HEK293 (cell line): ENCODE data around the gene DRC1.

Experiments used
- CTCF ChIP-seq: fragments of 450-650 bp; formaldehyde crosslinking; IDR thresholded peaks from 2 replicates; pipeline ENCODE4 v1.5.1; 2016; ENCODE audit warnings: missing biosample characterization, missing genetic modification characterization
- HOXA7 ChIP-seq: sonication (generic); formaldehyde crosslinking; IDR thresholded peaks from 2 replicates; pipeline ENCODE4 v1.8.1; 2022; ENCODE audit warnings: missing genetic modification reagents, borderline replicate concordance
- KLF16 ChIP-seq: fragments of 450-650 bp; formaldehyde crosslinking; IDR thresholded peaks from 2 replicates; pipeline ENCODE4 v1.5.1; 2017; ENCODE audit warnings: missing biosample characterization, missing genetic modification characterization
- MEIS1 ChIP-seq: sonication (generic); formaldehyde crosslinking; IDR thresholded peaks from 2 replicates; pipeline ENCODE4 v1.8.1; 2022; ENCODE audit warnings: missing genetic modification reagents, mild to moderate bottlenecking, borderline replicate concordance
- RBAK ChIP-seq: fragments of 450-650 bp; formaldehyde crosslinking; IDR thresholded peaks from 2 replicates; pipeline ENCODE4 v1.5.1; 2016; ENCODE audit warnings: missing biosample characterization, missing genetic modification characterization
- ZNF114 ChIP-seq: fragments of 450-650 bp; formaldehyde crosslinking; IDR thresholded peaks from 2 replicates; pipeline ENCODE4 v1.5.0; 2017; ENCODE audit warnings: missing biosample characterization, missing genetic modification characterization
- ZNF138 ChIP-seq: fragments of 450-650 bp; formaldehyde crosslinking; IDR thresholded peaks from 2 replicates; pipeline ENCODE4 v1.5.1; 2016; ENCODE audit warnings: missing biosample characterization, missing genetic modification characterization, borderline replicate concordance
- ZNF146 ChIP-seq: fragments of 450-650 bp; formaldehyde crosslinking; IDR thresholded peaks from 2 replicates; pipeline ENCODE4 v1.5.1; 2016; ENCODE audit warnings: missing biosample characterization, missing genetic modification characterization
- ZNF155 ChIP-seq: fragments of 450-650 bp; formaldehyde crosslinking; IDR thresholded peaks from 2 replicates; pipeline ENCODE4 v1.5.1; 2016; ENCODE audit warnings: missing biosample characterization, missing genetic modification characterization
- ZNF24 ChIP-seq: fragments of 450-650 bp; formaldehyde crosslinking; IDR thresholded peaks from 2 replicates; pipeline ENCODE4 v1.5.1; 2016; ENCODE audit warnings: missing biosample characterization, missing genetic modification characterization
- ZNF629 ChIP-seq: fragments of 450-650 bp; formaldehyde crosslinking; IDR thresholded peaks from 2 replicates; pipeline ENCODE4 v1.5.1; 2017; ENCODE audit warnings: missing biosample characterization, missing genetic modification characterization
- ZNF76 ChIP-seq: fragments of 450-650 bp; formaldehyde crosslinking; IDR thresholded peaks from 2 replicates; pipeline ENCODE4; 2016; ENCODE audit warnings: low read depth, missing biosample characterization, missing genetic modification characterization, borderline replicate concordance
- ZNF777 ChIP-seq: fragments of 450-650 bp; formaldehyde crosslinking; IDR thresholded peaks from 2 replicates; pipeline ENCODE4 v1.5.1; 2017; ENCODE audit warnings: missing biosample characterization, missing genetic modification characterization, borderline replicate concordance
- TF ChIP-seq, protein P1 (sequence below): fragments of 450-650 bp; formaldehyde crosslinking; IDR thresholded peaks from 2 replicates; pipeline ENCODE4 v1.5.1; 2016; ENCODE audit warnings: missing biosample characterization, missing genetic modification characterization

GRCh38 chr2:26484579-26484978 is 82.9 kb downstream of the DRC1 start:
- TF ChIP-seq RBAK (tag by site-specific recombination): no peak
- no peak for TF ChIP-seq ZNF146 (tag by site-specific recombination)
- TF ChIP-seq ZNF629 (tag by site-specific recombination): no peak
- TF ChIP-seq CTCF: no peak
- TF ChIP-seq KLF16: no peak
- TF ChIP-seq, protein P1, sequence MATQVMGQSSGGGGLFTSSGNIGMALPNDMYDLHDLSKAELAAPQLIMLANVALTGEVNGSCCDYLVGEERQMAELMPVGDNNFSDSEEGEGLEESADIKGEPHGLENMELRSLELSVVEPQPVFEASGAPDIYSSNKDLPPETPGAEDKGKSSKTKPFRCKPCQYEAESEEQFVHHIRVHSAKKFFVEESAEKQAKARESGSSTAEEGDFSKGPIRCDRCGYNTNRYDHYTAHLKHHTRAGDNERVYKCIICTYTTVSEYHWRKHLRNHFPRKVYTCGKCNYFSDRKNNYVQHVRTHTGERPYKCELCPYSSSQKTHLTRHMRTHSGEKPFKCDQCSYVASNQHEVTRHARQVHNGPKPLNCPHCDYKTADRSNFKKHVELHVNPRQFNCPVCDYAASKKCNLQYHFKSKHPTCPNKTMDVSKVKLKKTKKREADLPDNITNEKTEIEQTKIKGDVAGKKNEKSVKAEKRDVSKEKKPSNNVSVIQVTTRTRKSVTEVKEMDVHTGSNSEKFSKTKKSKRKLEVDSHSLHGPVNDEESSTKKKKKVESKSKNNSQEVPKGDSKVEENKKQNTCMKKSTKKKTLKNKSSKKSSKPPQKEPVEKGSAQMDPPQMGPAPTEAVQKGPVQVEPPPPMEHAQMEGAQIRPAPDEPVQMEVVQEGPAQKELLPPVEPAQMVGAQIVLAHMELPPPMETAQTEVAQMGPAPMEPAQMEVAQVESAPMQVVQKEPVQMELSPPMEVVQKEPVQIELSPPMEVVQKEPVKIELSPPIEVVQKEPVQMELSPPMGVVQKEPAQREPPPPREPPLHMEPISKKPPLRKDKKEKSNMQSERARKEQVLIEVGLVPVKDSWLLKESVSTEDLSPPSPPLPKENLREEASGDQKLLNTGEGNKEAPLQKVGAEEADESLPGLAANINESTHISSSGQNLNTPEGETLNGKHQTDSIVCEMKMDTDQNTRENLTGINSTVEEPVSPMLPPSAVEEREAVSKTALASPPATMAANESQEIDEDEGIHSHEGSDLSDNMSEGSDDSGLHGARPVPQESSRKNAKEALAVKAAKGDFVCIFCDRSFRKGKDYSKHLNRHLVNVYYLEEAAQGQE (tag by site-specific recombination): no peak
- TF ChIP-seq ZNF138 (tag by site-specific recombination): no peak
- no peak for TF ChIP-seq ZNF114 (tag by site-specific recombination)
- TF ChIP-seq HOXA7: no peak
- no peak for TF ChIP-seq ZNF777 (tag by site-specific recombination)
- no peak for TF ChIP-seq MEIS1
- no peak for TF ChIP-seq ZNF24
- no peak for TF ChIP-seq ZNF155 (tag by site-specific recombination)
- no peak for TF ChIP-seq ZNF76 (tag by site-specific recombination)
